H9 (cell line): Measurements from ENCODE around the gene HOXD8. TPM values are rescaled to one million over a fixed set of nuclear protein-coding genes. Genes with fewer than 3 reads are reported as not detected.

ENCODE experiments used
- DNase-seq: peaks from one replicate; pipeline ENCODE4 v3.0.0-alpha.2; 2017
- H2AFZ ChIP-seq: one replicate; pipeline ENCODE4 v1.6.1; 2013; ENCODE audit warnings: mild to moderate bottlenecking, low read length, control low read depth, moderate library complexity
- H2AK5ac ChIP-seq: 2 replicates; pipeline ENCODE4 v1.6.1; 2013; ENCODE audit warnings: low read length, control low read depth, mixed read lengths; ENCODE audit not compliant: insufficient read length
- H2BK120ac ChIP-seq: one replicate; pipeline ENCODE4 v1.6.1; 2013; ENCODE audit warnings: low read depth, mild to moderate bottlenecking, low read length, control low read depth, inconsistent platforms; ENCODE audit not compliant: poor library complexity, severe bottlenecking
- H2BK12ac ChIP-seq: 2 replicates; pipeline ENCODE4 v1.6.1; 2013; ENCODE audit warnings: low read length, control low read depth, mixed read lengths, low read depth; ENCODE audit not compliant: insufficient read length
- H2BK15ac ChIP-seq: 2 replicates; pipeline ENCODE4 v1.6.1; 2013; ENCODE audit warnings: low read depth, low read length, control low read depth
- H2BK20ac ChIP-seq: one replicate; pipeline ENCODE4 v1.6.1; 2013; ENCODE audit warnings: low read depth, mild to moderate bottlenecking, low read length, control low read depth, inconsistent platforms; ENCODE audit not compliant: poor library complexity, severe bottlenecking
- H2BK5ac ChIP-seq: 2 replicates; pipeline ENCODE4 v1.6.1; 2013; ENCODE audit warnings: low read length, control low read depth, mixed read lengths; ENCODE audit not compliant: insufficient read length
- H3K14ac ChIP-seq: 2 replicates; pipeline ENCODE4 v1.6.1; 2013; ENCODE audit warnings: low read length, control low read depth; ENCODE audit not compliant: insufficient read depth
- H3K18ac ChIP-seq: 2 replicates; pipeline ENCODE4 v1.6.1; 2013; ENCODE audit warnings: low read depth, mild to moderate bottlenecking, mixed read lengths, low read length, control low read depth; ENCODE audit not compliant: insufficient read length
- H3K23ac ChIP-seq: 2 replicates; pipeline ENCODE4 v1.6.1; 2013; ENCODE audit warnings: low read length, control low read depth, mixed read lengths, low read depth; ENCODE audit not compliant: insufficient read length
- H3K23me2 ChIP-seq: 2 replicates; pipeline ENCODE4 v1.6.1; 2013; ENCODE audit warnings: low read depth, mild to moderate bottlenecking, mixed read lengths, low read length, control low read depth; ENCODE audit not compliant: insufficient read length, poor library complexity, severe bottlenecking
- H3K27ac ChIP-seq: 2 replicates; pipeline ENCODE4 v1.5.1; 2013; ENCODE audit warnings: low read length, control low read depth, mixed read lengths, low read depth; ENCODE audit not compliant: insufficient read length
- H3K27me3 ChIP-seq: 2 replicates; pipeline ENCODE4 v1.6.1; 2013; ENCODE audit warnings: low read length, control low read depth, inconsistent platforms; ENCODE audit not compliant: insufficient read depth
- H3K4ac ChIP-seq: 2 replicates; pipeline ENCODE4 v1.6.1; 2013; ENCODE audit warnings: low read depth, mild to moderate bottlenecking, control low read depth, inconsistent platforms, low read length, moderate library complexity
- H3K4me1 ChIP-seq: 2 replicates; pipeline ENCODE4 v1.6.1; 2013; ENCODE audit warnings: low read length, control low read depth, inconsistent platforms; ENCODE audit not compliant: insufficient read depth
- H3K4me2 ChIP-seq: 2 replicates; pipeline ENCODE4 v1.6.1; 2013; ENCODE audit warnings: low read length, control low read depth, mixed read lengths; ENCODE audit not compliant: insufficient read length, insufficient read depth
- H3K56ac ChIP-seq: 2 replicates; pipeline ENCODE4 v1.6.1; 2013; ENCODE audit warnings: low read depth, mild to moderate bottlenecking, mixed read lengths, low read length, control low read depth; ENCODE audit not compliant: insufficient read length
- H3K79me1 ChIP-seq: 2 replicates; pipeline ENCODE4 v1.6.1; 2013; ENCODE audit warnings: low read depth, mild to moderate bottlenecking, moderate library complexity, low read length, control low read depth, inconsistent platforms; ENCODE audit not compliant: insufficient read depth, poor library complexity, severe bottlenecking
- H3K79me2 ChIP-seq: 2 replicates; pipeline ENCODE4 v1.6.1; 2013; ENCODE audit warnings: low read length, control low read depth, inconsistent platforms; ENCODE audit not compliant: insufficient read depth
- H3K9ac ChIP-seq: 2 replicates; pipeline ENCODE4 v1.6.1; 2013; ENCODE audit warnings: low read length, control low read depth, mixed read lengths; ENCODE audit not compliant: insufficient read length; ENCODE audit errors: extremely low read depth
- H3K9me3 ChIP-seq: one replicate; pipeline ENCODE4 v1.6.1; 2013; ENCODE audit warnings: low read depth, low read length, inconsistent platforms; ENCODE audit not compliant: control insufficient read depth
- H3T11ph ChIP-seq: one replicate; pipeline ENCODE4 v1.6.1; 2013; ENCODE audit warnings: mild to moderate bottlenecking, low read length, control low read depth, inconsistent platforms
- H4K20me1 ChIP-seq: one replicate; pipeline ENCODE4 v1.6.1; 2013; ENCODE audit not compliant: control insufficient read depth, insufficient read length, insufficient read depth
- H4K5ac ChIP-seq: 2 replicates; pipeline ENCODE4 v1.6.1; 2013; ENCODE audit warnings: low read depth, mild to moderate bottlenecking, mixed read lengths, low read length, control low read depth; ENCODE audit not compliant: insufficient read length
- H4K8ac ChIP-seq: replicated peaks from 2 replicates; pipeline ENCODE4 v1.6.1; 2013; ENCODE audit warnings: low read length, control low read depth, mixed read lengths, low read depth; ENCODE audit not compliant: insufficient read length
- H4K91ac ChIP-seq: 2 replicates; pipeline ENCODE4 v1.6.1; 2013; ENCODE audit warnings: low read depth, mild to moderate bottlenecking, moderate library complexity, mixed read lengths, low read length, control low read depth; ENCODE audit not compliant: insufficient read length
- H3K27ac Mint-ChIP-seq, 3 experiments: 2 replicates in 2 of 3; 3 replicates in 1 of 3; pipeline ENCODE4 v1.8.0; 2020 to 2021; ENCODE audit warnings: mixed read lengths in 3 of 3, mild to moderate bottlenecking in 1 of 3, moderate library complexity in 1 of 3
- H3K27me3 Mint-ChIP-seq: 2 replicates; pipeline ENCODE4 v1.8.0; 2021; ENCODE audit warnings: low read depth, mild to moderate bottlenecking, moderate library complexity, mixed read lengths
- H3K36me3 Mint-ChIP-seq, 3 experiments: 2 replicates in 2 of 3; 3 replicates in 1 of 3; pipeline ENCODE4 v1.8.0; 2020 to 2021; ENCODE audit warnings: low read depth in 3 of 3, mixed read lengths in 3 of 3; ENCODE audit not compliant: insufficient read depth in 1 of 3
- H3K4me1 Mint-ChIP-seq, 2 experiments: 2 replicates each; pipeline ENCODE4 v1.8.0; 2020; ENCODE audit warnings: mixed read lengths in 2 of 2
- H3K4me3 Mint-ChIP-seq, 2 experiments: 2 replicates in 1 of 2; 3 replicates in 1 of 2; pipeline ENCODE4 v1.8.0; 2020 to 2021; ENCODE audit warnings: mild to moderate bottlenecking in 2 of 2, mixed read lengths in 2 of 2, moderate library complexity in 1 of 2
- H3K9me3 Mint-ChIP-seq, 2 experiments: 2 replicates in 1 of 2; 3 replicates in 1 of 2; pipeline ENCODE4 v1.8.0; 2020; ENCODE audit warnings: mild to moderate bottlenecking in 2 of 2, mixed read lengths in 2 of 2, moderate library complexity in 1 of 2
- WGBS: extraction: QIAGEN DNeasy Blood & Tissue Kit; methylation state at CpG from one replicate; pipeline ENCODE4 v1.1.7; 2013; ENCODE audit warnings: missing lambda C conversion rate, low lambda C conversion rate, mixed read lengths; ENCODE audit not compliant: insufficient read length; ENCODE audit errors: extremely low coverage; 5-methylcytosine and 5-hydroxymethylcytosine counted together
- total RNA-seq: library from RNA; stranded (reverse); gene quantifications from 2 replicates; pipeline ENCODE4 v1.2.1, GENCODE V29; 2021
- TF ChIP-seq, protein P1 (sequence below): fragments of 200-600 bp; sonication (generic); conservative IDR thresholded peaks from 3 replicates; pipeline ENCODE4 v1.8.0; 2021; ENCODE audit warnings: antibody characterized with exemption, mild to moderate bottlenecking

HOXD8 gene
- total RNA-seq, 1 experiment from 2014 or later = not detected

DNA sequence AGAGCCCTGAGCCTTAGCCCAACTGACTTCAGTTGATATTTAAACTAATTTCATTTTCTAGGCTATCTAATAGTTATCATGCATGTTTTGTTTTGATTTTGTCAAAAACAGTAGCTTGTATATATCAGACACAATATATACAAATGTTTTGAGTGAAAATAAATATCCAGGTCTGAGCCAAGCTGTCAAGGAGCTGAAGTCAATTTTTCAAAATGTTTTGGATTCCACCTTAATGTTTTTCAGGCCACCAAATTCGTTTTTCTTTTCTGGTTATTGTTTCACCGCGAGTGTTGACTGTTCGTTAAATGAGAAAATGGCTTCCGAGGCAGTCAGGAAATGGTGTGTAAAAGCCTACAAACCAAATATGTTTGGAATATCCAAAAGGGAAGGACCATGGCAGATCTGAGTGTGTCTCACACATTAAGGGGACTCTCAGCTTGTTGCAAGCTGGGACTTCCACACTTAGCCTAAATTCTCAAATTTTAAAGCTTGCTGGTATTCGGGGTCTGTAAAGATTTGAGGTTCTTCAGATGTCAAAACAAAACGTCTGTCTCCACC is 27.1 kb upstream of the HOXD8 start:
- H3K27me3 ChIP-seq = peaks cover 94% of the 10 kb centered on the region
- H3K27ac ChIP-seq = no peak overlapping the region
- H4K91ac ChIP-seq = no peak overlapping the region
- no peak overlapping the region; a peak in 1 of 5 replicates for H3K4me3 Mint-ChIP-seq
- no peak overlapping the region for H2AFZ ChIP-seq
- no peak overlapping the region for H3T11ph ChIP-seq
- no peak overlapping the region for H4K8ac ChIP-seq
- H3K9me3 ChIP-seq = no peaks in the 10 kb centered on the region
- H3K14ac ChIP-seq = no peak overlapping the region
- no peak overlapping the region for H4K5ac ChIP-seq
- H2BK12ac ChIP-seq = no peak overlapping the region
- peaks cover 5% of the 10 kb centered on the region for H3K23me2 ChIP-seq
- no peak overlapping the region for H3K23ac ChIP-seq
- H3K36me3 Mint-ChIP-seq = no peaks in the 10 kb centered on the region; a peak in 2 of 7 replicates
- H3K27ac Mint-ChIP-seq = no peak overlapping the region
- H2AK5ac ChIP-seq = no peak overlapping the region
- no peak overlapping the region for H3K9ac ChIP-seq
- H3K79me1 ChIP-seq = no peaks in the 10 kb centered on the region
- H2BK120ac ChIP-seq = no peak overlapping the region
- H4K20me1 ChIP-seq = no peaks in the 10 kb centered on the region
- no peak overlapping the region for H3K56ac ChIP-seq
- no peak overlapping the region for H2BK15ac ChIP-seq
- peaks cover 5 to 19% of the 10 kb centered on the region in 2 experiments for H3K9me3 Mint-ChIP-seq
- H2BK20ac ChIP-seq = no peak overlapping the region
- peaks cover 3% of the 10 kb centered on the region; the same call in 1 of the 2 replicates for H3K4me1 ChIP-seq
- H3K4me1 Mint-ChIP-seq = peaks cover 28 to 47% of the 10 kb centered on the region in 2 experiments
- H3K79me2 ChIP-seq = no peaks in the 10 kb centered on the region
- H3K18ac ChIP-seq = no peak overlapping the region
- H3K4me2 ChIP-seq = no peak overlapping the region
- H3K4ac ChIP-seq = no peak overlapping the region
- TF ChIP-seq, protein P1, sequence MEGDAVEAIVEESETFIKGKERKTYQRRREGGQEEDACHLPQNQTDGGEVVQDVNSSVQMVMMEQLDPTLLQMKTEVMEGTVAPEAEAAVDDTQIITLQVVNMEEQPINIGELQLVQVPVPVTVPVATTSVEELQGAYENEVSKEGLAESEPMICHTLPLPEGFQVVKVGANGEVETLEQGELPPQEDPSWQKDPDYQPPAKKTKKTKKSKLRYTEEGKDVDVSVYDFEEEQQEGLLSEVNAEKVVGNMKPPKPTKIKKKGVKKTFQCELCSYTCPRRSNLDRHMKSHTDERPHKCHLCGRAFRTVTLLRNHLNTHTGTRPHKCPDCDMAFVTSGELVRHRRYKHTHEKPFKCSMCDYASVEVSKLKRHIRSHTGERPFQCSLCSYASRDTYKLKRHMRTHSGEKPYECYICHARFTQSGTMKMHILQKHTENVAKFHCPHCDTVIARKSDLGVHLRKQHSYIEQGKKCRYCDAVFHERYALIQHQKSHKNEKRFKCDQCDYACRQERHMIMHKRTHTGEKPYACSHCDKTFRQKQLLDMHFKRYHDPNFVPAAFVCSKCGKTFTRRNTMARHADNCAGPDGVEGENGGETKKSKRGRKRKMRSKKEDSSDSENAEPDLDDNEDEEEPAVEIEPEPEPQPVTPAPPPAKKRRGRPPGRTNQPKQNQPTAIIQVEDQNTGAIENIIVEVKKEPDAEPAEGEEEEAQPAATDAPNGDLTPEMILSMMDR = no peak
- H2BK5ac ChIP-seq = no peak overlapping the region
- DNase-seq = no peak
- WGBS = no CpG with 5 or more reads among the region's 7 CpGs
- H3K27me3 Mint-ChIP-seq = peaks cover 100% of the 10 kb centered on the region
